AML-193 (cell line): Measurements from ENCODE around the gene DEFB113.

Experiments used
- DNase-seq, 2 experiments: peaks; one replicate each; lab custom pipeline; 2025; lab: John Stamatoyannopoulos, UW

DEFB113 gene

GRCh38 chr6:49935387-49935786 lies 34.0 kb downstream of the DEFB113 start:
- DNase-seq = no peak

- DNase-seq = no peak
These were observed 34.7 kb downstream of the DEFB113 start for GRCh38 chr6:49934770-49935169.

GRCh38 chr6:49933526-49933925 lies 35.9 kb downstream of the DEFB113 start:
- no peak for DNase-seq

- DNase-seq = no peak
These were observed 40.1 kb downstream of the DEFB113 start for GRCh38 chr6:49929340-49929739.

GRCh38 chr6:49923826-49924225 lies 45.6 kb downstream of the DEFB113 start:
- DNase-seq = no peak

- no peak for DNase-seq
These were observed 49.3 kb downstream of the DEFB113 start for GRCh38 chr6:49919935-49920644.

- no peak for DNase-seq
These were observed 50.2 kb downstream of the DEFB113 start for GRCh38 chr6:49919261-49919660.

GRCh38 chr6:49918787-49919186 lies 50.6 kb downstream of the DEFB113 start:
- no peak for DNase-seq
